Measurements from ENCODE around the gene UBXN1.
A peak's percentile ranks its signal among the peaks of the same experiment; 100 is the strongest.
"Not testable (repeated sequence)": the region's sequence is repeated elsewhere in the genome, so short reads cannot be mapped to it uniquely, and the experiment has no call there.

UBXN1 gene

GRCh38 chr11:62671608-62672389 is 7.1 kb downstream of the UBXN1 start, which contains the start of the genes LBHD1 and UQCC3:
LBHD1 (minus strand) TSS chr11:62672267; CDS start chr11:62670031, 2,236 bp downstream.
UQCC3 (plus strand) TSS chr11:62671673; CDS start chr11:62671746, 73 bp downstream.
- DNase-seq (ENCODE audit: low read depth in 2 of 2) = peak in 1 of 2 donors; percentile 48

- DNase-seq (ENCODE audit: low read depth in 2 of 2) = no peak
These were observed 7.7 kb downstream of the UBXN1 start for GRCh38 chr11:62671236-62671607.

- no peak for DNase-seq (ENCODE audit: low read depth in 2 of 2)
These were observed 9.3 kb downstream of the UBXN1 start for GRCh38 chr11:62669420-62670161.

- no peak for DNase-seq (ENCODE audit: low read depth in 2 of 2)
These were observed 11.4 kb downstream of the UBXN1 start for GRCh38 chr11:62667460-62667859.

- DNase-seq (ENCODE audit: low read depth in 2 of 2) = no peak
These were observed 12.5 kb downstream of the UBXN1 start for GRCh38 chr11:62666259-62666926.

GRCh38 chr11:62665599-62666258 is 13.1 kb downstream of the UBXN1 start:
- peak in 1 of 2 donors; percentile 43 for DNase-seq (ENCODE audit: low read depth in 2 of 2)

- DNase-seq (ENCODE audit: low read depth in 2 of 2) = peak; percentile 89 to 94
These were observed 13.7 kb downstream of the UBXN1 start, which contains the start of the genes C11orf98 and CSKMT for GRCh38 chr11:62665075-62665598. C11orf98 (minus strand) TSS chr11:62665210; CDS start chr11:62665169, 41 bp downstream. CSKMT (plus strand) TSS chr11:62665312; CDS start chr11:62665880, 568 bp downstream.

- DNase-seq (ENCODE audit: low read depth in 2 of 2) = peak in 1 of 2 donors; percentile 23
These were observed 14.3 kb downstream of the UBXN1 start for GRCh38 chr11:62664405-62665074.

- no peak for DNase-seq (ENCODE audit: low read depth in 2 of 2)
These were observed 22.0 kb downstream of the UBXN1 start for GRCh38 chr11:62656796-62657429.

- DNase-seq (ENCODE audit: low read depth in 2 of 2) = no peak
These were observed 24.6 kb downstream of the UBXN1 start for GRCh38 chr11:62654297-62654696.

GRCh38 chr11:62652161-62653006 is 26.5 kb downstream of the UBXN1 start:
- no peak for DNase-seq (ENCODE audit: low read depth in 2 of 2)

- DNase-seq (ENCODE audit: low read depth in 2 of 2) = not testable (repeated sequence)
These were observed 28.6 kb downstream of the UBXN1 start for GRCh38 chr11:62650283-62650682.

- DNase-seq (ENCODE audit: low read depth in 2 of 2) = no peak
These were observed 29.4 kb downstream of the UBXN1 start for GRCh38 chr11:62649486-62649885.

GRCh38 chr11:62648967-62649364 is 29.9 kb downstream of the UBXN1 start:
- DNase-seq (ENCODE audit: low read depth in 2 of 2) = no peak

GRCh38 chr11:62648185-62648966 is 30.5 kb downstream of the UBXN1 start:
- DNase-seq (ENCODE audit: low read depth in 2 of 2) = no peak

GRCh38 chr11:62647609-62648005 is 31.3 kb downstream of the UBXN1 start:
- DNase-seq (ENCODE audit: low read depth in 2 of 2) = no peak

GRCh38 chr11:62646825-62647608 is 31.9 kb downstream of the UBXN1 start:
- no peak for DNase-seq (ENCODE audit: low read depth in 2 of 2)
